Stimulated activated CD8-positive, alpha-beta memory T cell treated with anti-CD3 and anti-CD28 coated beads, Interleukin-15, amount 100 ng/mL, for 1 hour (primary cell): Measurements from ENCODE around the gene CNP.

Source experiments
- DNase-seq: peaks from one replicate; pipeline ENCODE4 v3.0.0-alpha.2; 2020; ENCODE audit warnings: low read depth

Gene CNP

GRCh38 chr17:41942626-41943373, 23.8 kb upstream of the CNP start:
- no peak for DNase-seq

GRCh38 chr17:41943492-41943891, 23.1 kb upstream of the CNP start:
- DNase-seq = no peak

GRCh38 chr17:41944943-41945342, 21.7 kb upstream of the CNP start:
- no peak for DNase-seq

GRCh38 chr17:41948762-41949460, 17.7 kb upstream of the CNP start:
- no peak for DNase-seq

DNA sequence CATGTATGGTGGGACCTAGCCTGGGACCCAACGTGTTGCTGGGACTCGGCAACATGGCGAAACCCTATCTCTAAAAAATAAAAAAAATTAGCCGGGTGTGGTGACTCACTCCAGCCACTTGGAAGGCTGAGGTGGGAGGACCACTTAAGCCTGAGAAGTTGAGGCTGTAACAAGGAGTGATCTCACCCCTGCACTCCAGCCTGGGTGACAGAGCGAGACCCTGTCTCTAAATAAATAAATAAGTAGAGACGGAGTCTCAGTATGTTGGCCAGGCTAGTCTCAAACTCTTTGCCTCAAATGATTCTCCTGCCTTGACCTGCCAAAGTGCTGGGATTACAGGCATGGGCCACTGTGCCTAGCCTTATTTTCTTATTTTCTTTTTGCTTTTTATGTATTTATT, 10.1 kb upstream of the CNP start:
- no peak for DNase-seq

GRCh38 chr17:41957031-41957868, 9.3 kb upstream of the CNP start:
- no peak for DNase-seq

DNA sequence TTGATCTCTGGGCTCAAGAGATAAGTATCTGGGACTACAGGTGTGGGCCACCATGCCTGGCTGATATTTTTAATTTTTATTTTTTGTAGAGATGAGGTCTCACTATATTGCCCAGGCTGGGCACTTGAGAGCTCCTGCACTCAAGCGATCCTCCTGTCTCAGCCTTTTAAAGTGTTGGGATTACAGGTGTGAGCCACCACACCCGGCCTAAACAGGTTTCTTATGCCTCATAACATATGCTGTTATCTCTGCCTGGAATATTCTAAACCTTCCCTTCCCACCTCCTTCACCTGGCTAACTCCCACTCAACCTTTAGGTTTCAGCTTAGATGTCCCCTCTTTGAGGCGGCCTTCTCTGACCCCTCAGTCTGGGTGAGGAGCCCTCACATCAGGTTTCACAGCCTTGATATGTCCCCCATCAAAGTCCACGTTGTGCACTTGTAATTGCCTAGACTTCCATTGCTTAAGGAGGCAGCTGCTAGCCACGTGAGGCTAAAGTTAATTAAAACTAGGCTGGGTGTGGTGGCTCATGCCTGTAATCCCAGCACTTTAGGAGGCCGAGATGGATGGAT, 8.6 kb upstream of the CNP start:
- no peak for DNase-seq

- no peak for DNase-seq
Measured at GRCh38 chr17:41959030-41959335, 7.6 kb upstream of the CNP start.

- no peak for DNase-seq
Measured at GRCh38 chr17:41959336-41960095, 7.1 kb upstream of the CNP start.

DNA sequence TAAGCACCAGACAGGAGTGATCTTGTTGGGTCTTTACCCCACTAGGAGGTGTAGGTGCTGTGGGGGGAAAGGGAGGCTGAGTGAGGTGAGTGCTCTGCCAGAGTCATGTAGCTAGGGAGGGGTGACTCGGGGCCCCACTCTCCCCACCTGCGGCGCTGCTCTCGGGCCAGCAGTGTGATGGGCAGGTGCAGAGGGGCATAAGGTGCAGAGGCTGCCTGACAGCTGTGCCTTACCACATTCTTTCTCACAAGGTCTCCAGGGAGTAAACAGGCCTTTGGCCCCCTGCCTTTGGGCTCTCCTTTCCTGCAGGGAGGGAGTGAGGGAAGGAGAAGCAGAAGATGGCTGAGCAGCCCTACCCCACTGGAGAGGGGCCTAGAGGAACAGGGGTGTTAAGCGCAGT, 4.5 kb upstream of the CNP start:
- DNase-seq = no peak

DNA sequence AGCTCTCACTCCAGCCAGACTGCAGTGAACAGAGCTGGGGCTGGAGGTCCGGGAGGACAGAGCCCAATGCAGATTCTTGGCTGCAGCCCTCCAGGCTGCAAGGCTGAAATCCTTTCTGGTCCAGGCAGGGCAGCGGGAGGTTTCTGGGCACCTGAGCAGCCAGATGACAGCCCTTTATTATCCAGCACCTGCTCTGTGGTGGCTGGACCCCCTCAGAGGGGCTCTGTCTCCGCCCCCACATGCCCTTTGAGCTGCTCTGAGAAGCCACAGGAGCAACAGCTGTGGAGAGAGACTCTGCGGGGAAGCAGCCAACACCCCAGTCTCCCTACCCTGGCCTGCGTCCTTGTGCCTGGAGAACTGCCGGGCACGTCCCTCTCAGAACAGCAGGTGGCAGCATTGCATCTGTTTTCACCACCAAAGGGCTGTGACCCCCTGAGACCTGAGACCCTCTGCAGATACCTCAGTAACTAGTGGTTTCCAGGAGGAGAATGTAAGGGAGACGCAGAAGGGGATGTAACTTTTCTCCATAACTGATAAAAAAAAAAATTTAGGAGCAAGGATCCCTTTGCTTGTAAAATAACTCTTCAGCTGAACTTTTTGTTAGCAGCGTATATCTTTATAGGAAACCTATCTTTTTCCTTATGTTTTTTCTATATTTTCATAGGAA, 3.7 kb upstream of the CNP start:
- peak; percentile 62 for DNase-seq

DNA sequence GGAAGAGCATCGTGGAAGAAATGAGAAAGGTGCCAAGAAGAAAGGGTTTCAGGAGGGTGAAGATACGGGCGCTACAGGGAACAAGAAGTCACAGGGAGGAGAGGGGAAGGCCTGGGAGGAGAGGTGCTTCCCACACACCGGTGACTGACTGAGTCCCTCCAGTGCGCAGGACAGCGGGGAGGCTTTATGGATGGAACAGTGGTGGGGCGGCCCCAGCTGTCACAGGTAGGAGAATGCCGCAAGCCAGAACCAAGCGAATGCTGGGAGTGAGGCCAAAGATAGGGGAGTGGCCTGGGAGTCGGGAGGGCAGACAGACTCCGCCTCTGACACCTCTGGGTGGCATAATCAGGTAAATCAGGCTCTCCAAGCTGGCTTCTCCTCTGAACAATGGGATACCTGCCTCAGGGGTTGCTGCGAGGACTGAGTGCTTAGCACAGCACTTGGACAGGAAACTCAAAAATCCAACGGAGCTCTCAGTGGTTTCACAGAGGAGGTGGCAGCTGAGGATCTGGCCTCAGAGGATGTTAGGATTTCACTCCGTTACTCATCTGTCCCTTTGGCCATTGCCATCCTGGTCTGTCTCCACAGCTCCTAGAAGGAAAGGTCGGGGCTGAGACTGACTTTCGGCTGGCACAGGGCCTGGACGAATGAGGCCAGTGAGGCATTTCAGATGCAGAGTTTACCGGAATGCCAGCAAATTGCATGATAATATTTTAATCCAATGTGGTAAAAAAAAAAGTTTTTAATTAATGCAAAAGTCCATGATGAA, 717 bp upstream of the CNP start:
- peak; percentile 24 for DNase-seq

DNA sequence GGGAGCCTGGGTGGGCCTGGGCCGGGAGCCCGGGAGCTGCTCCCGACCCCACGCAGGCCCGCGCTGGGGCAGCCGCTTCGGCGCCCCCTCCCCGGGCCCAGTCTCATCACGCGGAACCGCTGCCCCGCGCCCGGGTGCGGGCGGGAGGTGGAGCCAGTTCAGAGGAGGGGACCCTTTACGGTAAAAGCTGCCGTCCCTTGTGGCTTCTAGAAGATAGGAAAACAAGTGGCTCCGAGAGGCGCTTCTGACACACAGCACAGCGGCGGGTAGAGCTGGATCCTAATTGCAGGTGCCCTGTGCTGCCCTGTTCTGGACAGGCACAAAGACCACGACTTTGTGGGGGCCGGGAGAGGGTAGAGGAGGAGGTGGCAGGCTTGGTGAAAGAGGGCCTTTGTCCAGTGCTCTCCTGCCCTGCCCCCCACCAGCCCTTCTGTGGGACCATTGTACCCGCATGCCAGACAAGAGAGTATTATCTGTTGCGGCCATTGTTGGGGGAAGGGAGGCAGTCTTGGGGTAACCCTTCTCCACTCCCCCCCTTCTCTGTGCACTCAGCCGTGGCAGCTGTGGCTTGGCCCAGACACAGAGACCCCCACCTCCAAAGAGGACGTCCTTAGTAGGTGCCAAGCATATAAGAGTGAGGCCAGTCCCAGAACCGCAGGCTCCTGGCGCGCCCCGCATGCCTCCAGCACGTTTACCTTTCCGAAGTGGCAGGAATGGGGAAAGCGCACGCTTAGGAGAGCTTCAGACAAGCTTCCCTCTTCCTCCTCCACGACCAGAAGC, 736 bp downstream of the CNP start:
- DNase-seq = no peak

- DNase-seq = no peak
Measured at GRCh38 chr17:41967921-41968578, 1.5 kb downstream of the CNP start.

DNA sequence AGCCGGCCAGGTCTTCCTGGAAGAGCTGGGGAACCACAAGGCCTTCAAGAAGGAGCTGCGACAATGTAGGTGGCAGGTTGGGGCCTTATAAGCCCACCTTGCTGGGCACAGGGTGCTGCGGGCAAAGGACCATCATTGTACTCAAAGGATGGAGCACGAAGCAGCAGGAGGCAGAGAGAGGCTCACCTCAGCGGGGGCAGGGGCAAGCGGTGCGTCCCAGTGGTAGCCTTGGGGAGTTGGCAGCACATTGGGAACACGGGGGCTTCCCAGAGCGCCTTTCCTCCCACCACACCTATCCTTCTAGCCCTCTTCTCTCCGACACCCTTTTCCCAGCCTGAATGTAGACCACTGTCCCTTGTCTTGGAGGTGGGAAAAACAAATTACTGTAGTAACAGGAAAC, 2.1 kb downstream of the CNP start:
- DNase-seq = no peak

GRCh38 chr17:41970901-41971331, 4.3 kb downstream of the CNP start:
- DNase-seq = no peak

DNA sequence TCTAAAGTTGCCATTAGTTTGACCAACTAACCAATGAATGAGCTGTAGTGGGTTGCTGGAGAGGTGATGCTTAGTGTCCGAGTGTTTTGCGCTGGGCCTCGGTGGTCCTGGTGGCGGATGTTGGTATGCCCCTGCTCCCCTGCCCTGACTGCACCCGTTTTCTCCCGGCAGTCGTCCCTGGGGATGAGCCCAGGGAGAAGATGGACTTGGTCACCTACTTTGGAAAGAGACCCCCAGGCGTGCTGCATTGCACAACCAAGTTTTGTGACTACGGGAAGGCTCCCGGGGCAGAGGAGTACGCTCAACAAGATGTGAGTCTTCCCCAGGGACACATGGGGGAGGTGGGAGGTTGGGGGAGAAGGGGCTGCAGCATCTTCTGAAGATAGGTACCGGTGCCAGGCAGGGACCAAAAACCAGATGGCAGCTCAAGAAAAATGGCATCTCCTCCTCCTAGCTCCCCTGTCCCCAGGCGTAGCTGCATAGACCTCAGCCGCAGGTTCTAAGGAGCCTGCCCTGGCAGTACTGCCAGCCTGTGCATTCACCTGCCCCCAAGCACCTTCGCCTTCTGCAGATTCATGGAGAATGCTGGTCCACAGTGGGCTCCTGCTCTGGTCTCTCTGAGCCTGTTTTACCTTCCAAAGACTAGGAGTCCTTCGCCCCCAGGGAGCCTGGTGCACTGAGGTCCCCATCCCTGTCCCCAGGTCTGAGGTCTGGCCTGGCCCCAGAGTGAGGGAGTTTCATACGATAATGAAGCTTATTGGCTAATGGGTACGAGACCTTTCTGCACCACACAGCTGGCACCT, 5.3 kb downstream of the CNP start:
- DNase-seq = no peak
